ENCODE results near the gene IRF6. TPM values are rescaled to one million over a fixed set of nuclear protein-coding genes. Genes with fewer than 3 reads are reported as not detected.

The IRF6 gene
- total RNA-seq = 1.4 and 2.6 TPM in 2 replicates
- polyA plus RNA-seq = 1.9 TPM in 1 of 2 replicates, not detected in the other

DNA sequence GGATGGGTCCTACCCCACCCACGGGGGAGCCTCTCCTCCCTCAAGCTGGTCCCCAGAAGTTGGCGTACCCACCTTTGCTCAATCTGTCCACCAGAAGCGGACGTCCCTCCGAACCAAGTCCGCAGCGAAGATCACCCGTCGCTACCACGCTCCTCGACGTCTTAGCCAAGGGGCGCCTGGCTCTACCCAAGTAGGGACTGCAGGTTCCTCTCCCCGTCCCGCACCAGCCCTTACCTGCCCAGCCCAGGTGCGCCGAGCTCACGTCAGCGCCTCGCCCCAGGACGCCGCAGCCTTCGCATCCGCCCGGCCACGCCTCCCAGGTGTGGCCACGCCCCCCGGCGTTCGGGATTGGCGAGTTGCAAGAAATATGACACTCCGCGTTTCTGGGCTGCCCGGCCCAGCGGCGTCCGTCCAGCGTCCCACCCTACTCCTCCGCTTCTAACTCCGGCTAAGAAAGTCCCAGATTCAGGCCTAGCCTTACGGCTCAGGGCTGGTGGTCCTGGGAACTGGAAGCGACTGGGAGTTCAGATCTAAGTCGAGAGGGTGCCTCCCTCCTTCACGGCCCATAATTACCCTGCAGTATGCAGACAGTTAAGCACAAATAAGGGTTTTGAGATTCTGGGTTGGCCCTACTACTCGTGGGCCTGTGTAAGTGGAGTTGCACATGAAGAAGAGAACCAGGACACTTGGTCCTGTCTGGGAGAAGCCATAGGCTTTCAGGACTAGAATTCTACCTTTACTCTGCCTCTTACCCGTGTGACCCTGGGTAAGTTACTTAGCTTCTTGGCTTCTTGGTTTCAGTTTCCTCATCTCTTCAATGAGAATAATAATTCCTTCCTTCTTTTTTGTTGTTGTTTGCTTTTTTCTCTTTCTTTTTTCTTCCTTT lies at the start of gene IRF6:
IRF6 (minus strand) TSS at position 268 of the 886 bp plus-strand sequence. CDS start 4,729 bp downstream, outside the sequence.
- Histone ChIP-seq H3K27me3 (peaks cover 40% of the 10 kb centered on the region), H3K27ac (peak within 1 kb of the TSS; percentile 75), H3K4me3 (peak within 1 kb of the TSS; percentile 31), H3K36me3 (no peaks in the 10 kb centered on the region), H3K4me1 (ENCODE audit: low read depth) (peaks cover 15% of the 10 kb centered on the region), H3K9me3 (ENCODE audit: low read depth) (no peaks in the 10 kb centered on the region)
- TF ChIP-seq, protein P1, sequence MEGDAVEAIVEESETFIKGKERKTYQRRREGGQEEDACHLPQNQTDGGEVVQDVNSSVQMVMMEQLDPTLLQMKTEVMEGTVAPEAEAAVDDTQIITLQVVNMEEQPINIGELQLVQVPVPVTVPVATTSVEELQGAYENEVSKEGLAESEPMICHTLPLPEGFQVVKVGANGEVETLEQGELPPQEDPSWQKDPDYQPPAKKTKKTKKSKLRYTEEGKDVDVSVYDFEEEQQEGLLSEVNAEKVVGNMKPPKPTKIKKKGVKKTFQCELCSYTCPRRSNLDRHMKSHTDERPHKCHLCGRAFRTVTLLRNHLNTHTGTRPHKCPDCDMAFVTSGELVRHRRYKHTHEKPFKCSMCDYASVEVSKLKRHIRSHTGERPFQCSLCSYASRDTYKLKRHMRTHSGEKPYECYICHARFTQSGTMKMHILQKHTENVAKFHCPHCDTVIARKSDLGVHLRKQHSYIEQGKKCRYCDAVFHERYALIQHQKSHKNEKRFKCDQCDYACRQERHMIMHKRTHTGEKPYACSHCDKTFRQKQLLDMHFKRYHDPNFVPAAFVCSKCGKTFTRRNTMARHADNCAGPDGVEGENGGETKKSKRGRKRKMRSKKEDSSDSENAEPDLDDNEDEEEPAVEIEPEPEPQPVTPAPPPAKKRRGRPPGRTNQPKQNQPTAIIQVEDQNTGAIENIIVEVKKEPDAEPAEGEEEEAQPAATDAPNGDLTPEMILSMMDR (IDR thresholded peaks at IDR 0.05; ENCODE audit: low read depth, low read length) = no peak
- peak; percentile 83 to 90 for DNase-seq (ENCODE audit: low read depth in 1 of 2, low spot score in 1 of 2)

DNA sequence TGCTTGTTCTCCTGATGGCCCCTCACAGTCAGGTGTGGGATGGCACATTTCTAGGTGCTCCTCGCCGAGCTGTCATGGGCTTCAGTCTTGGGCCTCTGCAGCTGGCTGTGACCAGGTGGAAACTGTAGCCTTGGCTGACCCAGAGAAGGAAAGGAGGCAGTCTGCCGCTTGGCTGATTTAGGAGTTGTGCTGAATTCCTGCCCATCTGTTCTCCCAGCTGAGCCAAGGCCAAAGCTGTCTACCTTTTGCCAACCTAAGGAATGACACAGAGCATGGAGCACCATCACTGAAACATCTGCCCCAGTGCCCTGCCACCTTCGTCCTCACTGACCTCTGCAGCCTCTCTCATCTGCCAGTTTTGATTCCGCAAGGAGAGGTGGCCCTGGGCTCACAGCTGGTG lies 49.7 kb upstream of the IRF6 start:
- H3K27me3 ChIP-seq = no peaks in the 10 kb centered on the region
- TF ChIP-seq, protein P1 (IDR thresholded peaks at IDR 0.05; ENCODE audit: low read depth, low read length) = no peak

DNA sequence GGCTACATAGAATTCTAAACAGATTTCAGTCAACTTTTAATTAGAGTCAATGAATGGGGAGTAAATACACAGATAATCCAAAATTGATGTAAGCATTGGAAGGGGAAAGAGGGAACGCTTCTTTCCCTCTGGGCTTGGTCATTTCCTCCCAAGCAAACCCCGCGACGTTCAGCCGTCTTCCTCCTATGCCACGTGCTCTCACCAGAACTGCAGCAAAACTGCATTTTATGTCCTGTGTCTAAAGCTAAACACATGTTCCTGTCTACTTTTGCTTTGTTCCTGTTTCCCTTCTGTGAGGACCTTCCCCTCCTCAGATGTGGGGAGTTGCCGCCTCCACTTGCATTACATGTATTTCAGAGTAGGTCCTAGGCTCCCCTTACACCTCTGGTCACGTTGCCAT lies 49.1 kb upstream of the IRF6 start:
- Histone ChIP-seq H3K4me1 (ENCODE audit: low read depth) (no peaks in the 10 kb centered on the region), H3K36me3 (peaks cover 26% of the 10 kb centered on the region), H3K9me3 (ENCODE audit: low read depth) (no peaks in the 10 kb centered on the region), H3K4me3 (no peak overlapping the region), H3K27ac (no peak overlapping the region), H3K27me3 (no peaks in the 10 kb centered on the region)
- no peak for DNase-seq (ENCODE audit: low read depth in 1 of 2, low spot score in 1 of 2)
- TF ChIP-seq, protein P1 (IDR thresholded peaks at IDR 0.05; ENCODE audit: low read depth, low read length) = no peak

More for the DNA sequence above, 49.7 kb upstream of the IRF6 start:
- no peak overlapping the region for H3K4me3 ChIP-seq
- no peak overlapping the region for H3K27ac ChIP-seq
- peaks cover 26% of the 10 kb centered on the region for H3K36me3 ChIP-seq
- no peak for DNase-seq (ENCODE audit: low read depth in 1 of 2, low spot score in 1 of 2)
- H3K9me3 ChIP-seq (ENCODE audit: low read depth) = no peaks in the 10 kb centered on the region
- no peaks in the 10 kb centered on the region for H3K4me1 ChIP-seq (ENCODE audit: low read depth)

DNA sequence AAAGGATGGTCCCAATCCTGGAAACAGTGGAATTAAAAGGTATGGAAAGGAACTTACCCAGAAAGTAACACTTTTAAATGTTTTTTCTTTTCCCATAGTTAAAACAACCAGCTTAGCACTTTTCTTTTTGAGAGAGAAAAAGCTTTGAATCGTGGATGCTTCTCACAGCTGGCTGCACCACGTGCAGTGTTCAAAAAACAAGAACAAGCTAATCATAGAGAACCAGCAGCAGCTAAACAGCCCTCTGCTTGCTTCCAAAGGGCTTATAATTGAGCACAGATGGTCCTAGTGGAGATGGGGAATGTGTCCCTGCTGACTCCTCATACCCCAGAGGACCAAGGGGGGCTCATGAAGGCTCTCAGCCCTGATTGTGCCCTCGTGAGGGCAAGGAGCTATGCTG lies 48.3 kb upstream of the IRF6 start:
- Histone ChIP-seq H3K4me1 (ENCODE audit: low read depth) (no peaks in the 10 kb centered on the region), H3K9me3 (ENCODE audit: low read depth) (no peaks in the 10 kb centered on the region), H3K27ac (no peak overlapping the region), H3K27me3 (no peaks in the 10 kb centered on the region), H3K4me3 (no peak overlapping the region), H3K36me3 (peaks cover 26% of the 10 kb centered on the region)
- no peak for DNase-seq (ENCODE audit: low read depth in 1 of 2, low spot score in 1 of 2)
- TF ChIP-seq, protein P1 (IDR thresholded peaks at IDR 0.05; ENCODE audit: low read depth, low read length) = no peak

DNA sequence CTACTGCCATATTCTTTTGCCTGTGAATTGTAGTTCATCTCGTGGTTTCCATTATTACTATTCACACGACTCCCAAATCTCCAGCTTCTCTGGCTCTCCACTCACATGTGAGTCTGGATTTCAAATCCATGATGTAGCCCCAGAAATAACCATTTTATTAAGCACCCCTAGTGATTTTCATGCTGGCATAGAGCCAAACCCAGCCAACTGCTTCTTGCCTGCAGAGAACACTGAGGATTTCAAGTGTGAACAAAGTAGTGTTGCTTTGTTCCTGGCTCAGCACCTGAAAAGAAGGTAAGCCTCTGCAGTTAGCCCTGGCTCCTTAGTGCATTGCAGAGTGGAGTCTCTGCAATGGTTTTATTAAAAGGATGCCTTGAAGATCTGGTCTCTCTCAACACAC lies 47.7 kb upstream of the IRF6 start:
- H3K36me3 ChIP-seq = peaks cover 26% of the 10 kb centered on the region
- no peaks in the 10 kb centered on the region for H3K4me1 ChIP-seq (ENCODE audit: low read depth)
- H3K9me3 ChIP-seq (ENCODE audit: low read depth) = no peaks in the 10 kb centered on the region
- H3K4me3 ChIP-seq = no peak overlapping the region
- no peaks in the 10 kb centered on the region for H3K27me3 ChIP-seq
- TF ChIP-seq, protein P1 (IDR thresholded peaks at IDR 0.05; ENCODE audit: low read depth, low read length) = no peak
- no peak for DNase-seq (ENCODE audit: low read depth in 1 of 2, low spot score in 1 of 2)
- no peak overlapping the region for H3K27ac ChIP-seq
